Endometrium (tissue), 2 donors: ENCODE results near the gene MEST.
"Not testable (repeated sequence)": the region's sequence is repeated elsewhere in the genome, so short reads cannot be mapped to it uniquely, and the experiment has no call there.

Source experiments
- FAIRE-seq: peaks from 2 replicates; lab custom pipeline; 2012; peaks lifted over from hg19 to GRCh38; lab: Jason Lieb, UNC
- donor health status: control.
- donor health status: control.

The MEST gene

GRCh38 chr7:130523519-130524125, 31.7 kb downstream of the MEST start:
- not testable (repeated sequence) for FAIRE-seq

GRCh38 chr7:130524628-130525027, 32.7 kb downstream of the MEST start:
- FAIRE-seq = no peak

- FAIRE-seq = not testable (repeated sequence)
Observed at GRCh38 chr7:130527752-130528355, 36.0 kb downstream of the MEST start.

- no peak for FAIRE-seq
Observed at GRCh38 chr7:130529417-130529816, 37.5 kb downstream of the MEST start.

GRCh38 chr7:130537894-130538293, 46.0 kb downstream of the MEST start:
- not testable (repeated sequence) for FAIRE-seq

- not testable (repeated sequence) for FAIRE-seq
Observed at GRCh38 chr7:130541287-130541686, 49.4 kb downstream of the MEST start.

- FAIRE-seq = not testable (repeated sequence)
Observed at GRCh38 chr7:130542297-130542696, 50.4 kb downstream of the MEST start.

GRCh38 chr7:130543487-130544010, 51.7 kb downstream of the MEST start:
- no peak for FAIRE-seq

- FAIRE-seq = no peak
Observed at GRCh38 chr7:130544356-130544755, 52.5 kb downstream of the MEST start.

- no peak for FAIRE-seq
Observed at GRCh38 chr7:130553398-130554029, 61.6 kb downstream of the MEST start.

GRCh38 chr7:130554481-130554880, 62.6 kb downstream of the MEST start:
- no peak for FAIRE-seq
